D721Med (cell line): ENCODE measurements around the gene SBF2.

Experiments used
- DNase-seq: peaks from one replicate; pipeline ENCODE4 v3.0.0; 2011; ENCODE audit warnings: low spot score; ENCODE audit not compliant: insufficient read length
- FAIRE-seq: peaks from 2 replicates; lab custom pipeline; 2011; peaks lifted over from hg19 to GRCh38; lab: Jason Lieb, UNC
- TF ChIP-seq, protein P1 (sequence below): IDR thresholded peaks from 2 replicates; pipeline ENCODE4 v1.5.1; 2012; ENCODE audit warnings: mild to moderate bottlenecking, control low read depth; ENCODE audit not compliant: insufficient read depth; ENCODE audit errors: missing control alignments

The SBF2 gene

DNA sequence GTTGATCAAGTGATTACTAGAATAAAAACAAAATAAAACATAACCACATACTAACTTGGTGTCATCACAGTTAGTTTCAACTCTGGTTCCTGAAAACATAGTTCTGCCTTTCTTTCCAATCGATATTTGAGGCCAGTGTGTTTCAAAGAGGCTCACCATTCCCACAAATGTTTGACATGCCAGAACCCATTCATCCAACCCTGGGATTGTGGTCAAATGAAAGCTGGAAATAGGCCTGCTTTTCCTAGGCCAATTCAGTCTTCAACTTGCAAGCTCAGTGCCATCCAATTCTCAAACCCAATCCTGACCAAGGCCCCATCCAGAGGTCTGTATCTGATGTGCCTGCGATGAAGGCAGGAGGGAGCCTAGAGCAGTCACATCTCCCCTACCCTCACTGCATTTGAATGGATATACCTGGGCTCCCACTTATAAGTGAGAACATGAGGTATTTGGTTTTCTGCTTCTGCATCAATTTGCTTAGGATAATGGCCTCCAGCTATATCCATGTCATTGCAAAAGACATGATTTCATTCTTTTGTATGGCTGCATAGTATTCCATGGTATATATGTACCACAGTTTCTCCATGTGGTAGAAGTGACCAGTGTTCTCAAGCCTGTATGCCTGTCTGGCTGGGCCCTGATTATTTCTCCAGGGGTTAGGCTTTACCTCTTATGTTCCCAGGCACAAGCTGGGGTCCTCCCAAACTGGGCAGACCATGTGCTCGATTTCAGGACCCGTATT is 486.9 kb downstream of the SBF2 start:
- DNase-seq = no peak
- no peak for FAIRE-seq
- TF ChIP-seq, protein P1, sequence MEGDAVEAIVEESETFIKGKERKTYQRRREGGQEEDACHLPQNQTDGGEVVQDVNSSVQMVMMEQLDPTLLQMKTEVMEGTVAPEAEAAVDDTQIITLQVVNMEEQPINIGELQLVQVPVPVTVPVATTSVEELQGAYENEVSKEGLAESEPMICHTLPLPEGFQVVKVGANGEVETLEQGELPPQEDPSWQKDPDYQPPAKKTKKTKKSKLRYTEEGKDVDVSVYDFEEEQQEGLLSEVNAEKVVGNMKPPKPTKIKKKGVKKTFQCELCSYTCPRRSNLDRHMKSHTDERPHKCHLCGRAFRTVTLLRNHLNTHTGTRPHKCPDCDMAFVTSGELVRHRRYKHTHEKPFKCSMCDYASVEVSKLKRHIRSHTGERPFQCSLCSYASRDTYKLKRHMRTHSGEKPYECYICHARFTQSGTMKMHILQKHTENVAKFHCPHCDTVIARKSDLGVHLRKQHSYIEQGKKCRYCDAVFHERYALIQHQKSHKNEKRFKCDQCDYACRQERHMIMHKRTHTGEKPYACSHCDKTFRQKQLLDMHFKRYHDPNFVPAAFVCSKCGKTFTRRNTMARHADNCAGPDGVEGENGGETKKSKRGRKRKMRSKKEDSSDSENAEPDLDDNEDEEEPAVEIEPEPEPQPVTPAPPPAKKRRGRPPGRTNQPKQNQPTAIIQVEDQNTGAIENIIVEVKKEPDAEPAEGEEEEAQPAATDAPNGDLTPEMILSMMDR = no peak

DNA sequence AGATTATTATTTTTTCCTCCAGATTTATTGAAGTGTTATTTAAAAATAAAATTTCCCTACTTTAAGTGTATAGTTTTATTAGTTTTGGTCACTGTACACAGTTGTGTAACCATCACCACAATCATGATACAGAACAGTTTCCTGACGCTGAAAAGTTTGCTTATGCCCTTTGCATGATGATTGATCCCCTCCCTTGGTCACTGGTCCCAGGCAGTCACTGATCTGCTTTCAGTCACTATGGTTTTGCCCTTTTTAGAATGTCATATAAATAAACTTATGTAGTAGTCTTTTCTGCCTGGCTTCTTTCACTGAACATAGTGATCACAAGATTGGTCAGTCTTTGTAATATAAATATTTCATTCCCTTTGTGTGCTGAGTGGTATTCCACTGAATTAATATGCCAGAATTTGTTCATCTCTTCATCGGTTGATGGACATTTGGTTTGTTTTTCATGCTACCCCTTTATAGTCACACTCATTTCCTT is 489.6 kb downstream of the SBF2 start:
- TF ChIP-seq, protein P1 = no peak
- DNase-seq (no peak), FAIRE-seq (no peak)

- TF ChIP-seq, protein P1 = no peak
- FAIRE-seq (no peak), DNase-seq (no peak)
Measured at GRCh38 chr11:9803685-9804418, 490.2 kb downstream of the SBF2 start.

DNA sequence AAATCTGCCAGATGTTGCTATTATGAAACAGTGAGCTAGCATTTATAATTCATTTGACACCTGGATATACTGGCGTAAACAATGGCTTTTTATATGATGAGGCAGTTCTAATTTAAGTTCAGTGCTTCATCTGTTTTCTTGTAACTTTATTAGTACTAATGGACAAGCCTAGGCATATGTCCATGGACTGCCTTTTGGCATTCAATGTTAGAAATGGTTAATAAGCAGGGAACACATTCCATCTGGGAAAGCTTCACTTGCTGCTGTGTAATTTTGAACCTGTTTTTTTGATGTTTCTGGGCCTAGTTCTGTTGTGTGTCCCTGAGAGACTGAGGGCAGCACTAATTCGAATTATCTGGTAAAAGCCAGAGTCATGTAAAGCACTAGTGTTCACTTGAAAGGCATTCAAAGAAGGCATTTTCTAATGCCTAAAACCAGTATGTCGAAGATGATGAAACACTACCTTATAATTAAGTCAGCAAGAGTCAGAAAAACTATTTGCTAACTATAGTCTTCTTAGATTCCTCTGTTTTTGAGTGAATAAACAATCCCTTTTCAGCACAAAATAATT is 491.6 kb downstream of the SBF2 start:
- TF ChIP-seq, protein P1 = no peak
- DNase-seq (no peak), FAIRE-seq (peak; percentile 21)

DNA sequence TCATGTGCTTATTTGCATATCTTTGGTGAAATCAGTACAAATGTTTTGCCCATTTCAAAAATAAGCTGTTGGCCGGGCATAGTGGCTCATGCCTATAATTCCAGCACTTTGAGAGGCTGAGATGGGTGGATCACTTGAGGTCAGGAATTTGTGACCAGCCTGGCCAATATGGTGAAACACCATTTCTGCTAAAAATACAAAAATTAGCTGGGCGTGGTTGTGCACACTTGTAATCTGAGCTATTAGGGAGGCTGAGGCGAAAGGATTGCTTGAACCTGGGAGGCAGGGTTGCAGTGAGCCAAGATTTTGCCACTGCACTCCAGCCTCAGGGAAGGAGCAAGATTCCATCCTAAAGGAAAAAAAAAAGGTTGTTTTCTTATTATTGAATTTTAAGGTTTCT is 494.1 kb downstream of the SBF2 start:
- FAIRE-seq (no peak), DNase-seq (no peak)
- TF ChIP-seq, protein P1 = no peak

GRCh38 chr11:9797300-9797699 is 496.7 kb downstream of the SBF2 start:
- FAIRE-seq (no peak), DNase-seq (no peak)
- TF ChIP-seq, protein P1 = no peak

GRCh38 chr11:9796854-9797253 is 497.2 kb downstream of the SBF2 start:
- TF ChIP-seq, protein P1 = no peak
- FAIRE-seq (no peak), DNase-seq (no peak)
